Prostate gland (tissue), 2 donors: ENCODE data around the gene CARD9.

Source experiments
- CTCF ChIP-seq, 4 experiments: fragments of 200-600 bp in 2 of 4; fragments of 450-650 bp in 2 of 4; sonication (generic) in 2 of 4; IDR thresholded peaks; 1 replicate in 3 of 4; 2 replicates in 1 of 4; pipeline ENCODE4 v1.5.1; 2016 to 2019; ENCODE audit warnings: antibody characterized with exemption in 4 of 4, mild to moderate bottlenecking in 2 of 4, moderate library complexity in 2 of 4
- POLR2A ChIP-seq: fragments of 450-650 bp; IDR thresholded peaks from one replicate; pipeline ENCODE4 v1.6.1; 2016; ENCODE audit warnings: antibody characterized with exemption, mild to moderate bottlenecking
- POLR2AphosphoS5 ChIP-seq: sonication (generic); formaldehyde crosslinking; IDR thresholded peaks from one replicate; pipeline ENCODE4 v1.6.1; 2017; ENCODE audit warnings: antibody characterized with exemption

DNA sequence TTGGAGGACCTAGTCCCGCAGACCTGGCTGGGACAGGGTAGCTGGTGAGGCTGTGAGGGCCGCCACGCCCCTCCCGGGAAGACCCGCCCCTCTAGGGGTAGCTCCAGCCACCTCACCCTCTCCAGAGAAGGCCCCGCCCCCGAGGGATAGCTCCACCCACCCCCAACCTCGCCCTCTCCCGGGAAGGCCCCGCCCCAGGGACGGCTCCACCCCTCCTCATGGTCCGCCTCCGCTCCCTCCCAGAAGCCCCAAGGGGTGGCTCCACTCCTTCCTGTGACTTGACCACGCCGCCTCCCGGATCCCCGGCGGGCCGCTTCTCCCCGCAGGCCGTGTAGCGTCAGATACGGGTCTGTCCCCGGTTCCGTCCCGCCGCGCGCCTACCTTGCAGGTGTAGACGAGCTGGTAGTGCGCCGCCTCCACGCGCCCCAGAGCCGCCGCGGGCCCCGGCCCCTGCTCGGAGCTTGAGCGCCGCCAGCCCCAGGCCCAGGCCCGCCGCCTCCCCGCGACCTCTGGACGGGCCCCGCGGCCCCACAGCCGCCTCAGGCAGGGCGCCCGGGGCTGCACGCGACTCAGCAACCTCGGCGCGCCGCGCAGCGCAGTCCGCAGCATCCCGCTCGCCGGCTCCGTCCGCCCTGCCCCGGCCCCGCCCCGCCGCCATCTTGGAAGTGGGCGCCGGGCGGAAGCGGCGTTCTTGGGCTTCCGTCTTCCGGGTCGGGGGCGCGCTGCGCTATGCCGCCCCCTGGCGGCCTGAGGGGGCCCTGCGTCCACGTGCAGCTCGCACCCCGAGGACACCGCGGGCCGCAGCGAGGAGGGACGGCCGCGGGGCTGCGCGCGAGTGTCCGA is 10.1 kb downstream of the CARD9 start, which contains the start of gene DNLZ:
- TF ChIP-seq POLR2AphosphoS5 (peak; percentile 47), CTCF (IDR thresholded peaks at IDR 0.05) (peak; percentile 99), POLR2A (peak; percentile 66)
